OCI-LY3 (cell line): Measurements from ENCODE around the gene ATP6V0C.

Experiments
- H2AFZ ChIP-seq: fragments of 200-600, 300-600 bp; shearing (Covaris generic); 2 replicates; pipeline ENCODE4 v1.6.0; 2014; ENCODE audit warnings: antibody characterized with exemption, low read depth, low read length
- H3K27ac ChIP-seq: fragments of 200-600, 300-600 bp; sonication (generic); 2 replicates; pipeline ENCODE4 v1.5.1; 2014; ENCODE audit warnings: mild to moderate bottlenecking, low read length, moderate library complexity, mixed read lengths
- H3K27me3 ChIP-seq: fragments of 200-600, 300-600 bp; sonication (generic); 2 replicates; pipeline ENCODE4 v1.6.1; 2014; ENCODE audit warnings: low read depth, low read length, mixed read lengths
- H3K36me3 ChIP-seq: fragments of 200-600, 300-600 bp; sonication (generic); replicated peaks from 2 replicates; pipeline ENCODE3; 2014; ENCODE audit warnings: low read depth, low read length, mixed read lengths
- H3K4me1 ChIP-seq: fragments of 300-600, 200-600 bp; sonication (generic); 2 replicates; pipeline ENCODE4 v1.6.1; 2014; ENCODE audit warnings: low read length, mixed read lengths
- H3K4me2 ChIP-seq: fragments of 200-600, 300-600 bp; sonication (generic); 2 replicates; pipeline ENCODE4 v1.6.1; 2014; ENCODE audit warnings: low read length, mixed read lengths
- H3K4me3 ChIP-seq: fragments of 300-600, 200-600 bp; sonication (generic); 2 replicates; pipeline ENCODE4 v1.5.1; 2014; ENCODE audit warnings: antibody characterized with exemption, mild to moderate bottlenecking, low read length, moderate library complexity
- H3K79me2 ChIP-seq: fragments of 300-600, 200-600 bp; shearing (Covaris generic); 2 replicates; pipeline ENCODE4 v1.6.1; 2014; ENCODE audit warnings: mild to moderate bottlenecking, low read length, mixed read lengths
- H3K9ac ChIP-seq: fragments of 300-600, 200-600 bp; shearing (Covaris generic); 2 replicates; pipeline ENCODE4 v1.6.0; 2014; ENCODE audit warnings: mild to moderate bottlenecking, low read length, moderate library complexity
- H3K9me3 ChIP-seq: fragments of 200-600, 300-600 bp; shearing (Covaris generic); 2 replicates; pipeline ENCODE4 v1.6.1; 2014; ENCODE audit warnings: low read length, mixed read lengths; ENCODE audit not compliant: insufficient read depth
- H4K20me1 ChIP-seq: fragments of 200-600, 300-600 bp; sonication (generic); 2 replicates; pipeline ENCODE4 v1.6.1; 2016; ENCODE audit warnings: low read length, mixed read lengths; ENCODE audit not compliant: insufficient read depth
- EZH2phosphoT487 ChIP-seq: fragments of 200-600 bp; shearing (Covaris generic); IDR thresholded peaks from 2 replicates; pipeline ENCODE4 v1.6.1; 2018; ENCODE audit warnings: antibody characterized with exemption, mixed run types, low read depth
- TF ChIP-seq, protein P1 (sequence below): fragments of 200-600, 300-600 bp; sonication (generic); IDR thresholded peaks from 2 replicates; pipeline ENCODE4 v1.5.1; 2014; ENCODE audit warnings: antibody characterized with exemption, low read length, low read depth

ATP6V0C gene

DNA sequence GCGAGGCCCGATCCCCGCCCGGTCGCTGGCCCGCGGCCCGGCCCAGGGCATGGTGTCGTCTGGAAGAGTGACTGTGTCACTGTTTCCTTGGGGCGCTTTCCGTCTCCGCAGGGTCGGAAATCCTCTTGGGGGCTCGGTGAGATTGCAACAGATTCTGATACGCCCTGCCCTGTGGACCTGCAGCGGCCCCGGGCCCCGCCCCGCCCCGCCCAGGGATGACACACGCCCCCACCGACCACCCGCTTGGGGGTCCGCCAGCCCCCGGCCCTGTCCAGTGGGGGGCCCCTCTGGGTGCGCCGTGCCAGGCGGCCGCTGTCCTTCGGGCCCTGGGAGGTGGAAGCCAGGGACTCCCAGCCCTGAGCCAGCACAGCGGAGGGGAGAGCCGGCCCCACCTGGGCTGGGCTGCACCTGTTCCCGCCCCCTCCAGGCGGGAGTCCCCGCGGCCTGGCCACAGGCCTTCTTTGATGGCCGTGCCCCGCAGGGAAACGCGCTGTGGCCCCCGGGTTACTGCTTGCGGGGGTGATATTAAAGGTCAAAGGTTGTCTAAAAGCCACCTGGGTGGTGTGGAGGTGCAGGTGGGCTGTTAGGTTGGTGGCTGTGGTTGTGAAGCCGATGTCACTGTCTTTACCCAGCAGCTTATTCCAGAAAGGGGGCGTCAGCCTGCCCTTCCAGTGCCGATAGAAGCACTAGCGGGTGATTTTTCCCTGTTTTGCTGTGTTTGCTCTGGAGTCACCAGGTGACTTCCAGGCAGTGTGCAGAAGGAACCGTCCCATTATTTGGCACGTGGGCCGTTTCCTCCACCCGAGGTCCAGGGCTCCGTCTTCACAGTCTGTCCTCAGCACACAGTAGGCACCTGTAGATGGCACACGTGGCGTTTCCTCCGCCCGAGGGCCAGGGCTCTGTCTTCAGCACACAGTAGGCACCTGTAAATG lies 38.1 kb upstream of the ATP6V0C start:
- H3K9me3 ChIP-seq: no peaks in the 10 kb centered on the region
- H3K27ac ChIP-seq: no peak overlapping the region
- peak overlapping the region; percentile 98 for H3K4me3 ChIP-seq
- H3K27me3 ChIP-seq: peaks cover 4% of the 10 kb centered on the region; the same call in 1 of the 2 replicates
- peak overlapping the region; percentile 59 for H3K9ac ChIP-seq
- peaks cover 11% of the 10 kb centered on the region; the same call in 1 of the 2 replicates for H3K79me2 ChIP-seq
- H2AFZ ChIP-seq: no peak overlapping the region
- H3K4me2 ChIP-seq: peak overlapping the region; percentile 93
- H4K20me1 ChIP-seq: peaks cover 7% of the 10 kb centered on the region; the same call in 1 of the 2 replicates
- no peaks in the 10 kb centered on the region for H3K36me3 ChIP-seq
- H3K4me1 ChIP-seq: peaks cover 9% of the 10 kb centered on the region
- TF ChIP-seq, protein P1, sequence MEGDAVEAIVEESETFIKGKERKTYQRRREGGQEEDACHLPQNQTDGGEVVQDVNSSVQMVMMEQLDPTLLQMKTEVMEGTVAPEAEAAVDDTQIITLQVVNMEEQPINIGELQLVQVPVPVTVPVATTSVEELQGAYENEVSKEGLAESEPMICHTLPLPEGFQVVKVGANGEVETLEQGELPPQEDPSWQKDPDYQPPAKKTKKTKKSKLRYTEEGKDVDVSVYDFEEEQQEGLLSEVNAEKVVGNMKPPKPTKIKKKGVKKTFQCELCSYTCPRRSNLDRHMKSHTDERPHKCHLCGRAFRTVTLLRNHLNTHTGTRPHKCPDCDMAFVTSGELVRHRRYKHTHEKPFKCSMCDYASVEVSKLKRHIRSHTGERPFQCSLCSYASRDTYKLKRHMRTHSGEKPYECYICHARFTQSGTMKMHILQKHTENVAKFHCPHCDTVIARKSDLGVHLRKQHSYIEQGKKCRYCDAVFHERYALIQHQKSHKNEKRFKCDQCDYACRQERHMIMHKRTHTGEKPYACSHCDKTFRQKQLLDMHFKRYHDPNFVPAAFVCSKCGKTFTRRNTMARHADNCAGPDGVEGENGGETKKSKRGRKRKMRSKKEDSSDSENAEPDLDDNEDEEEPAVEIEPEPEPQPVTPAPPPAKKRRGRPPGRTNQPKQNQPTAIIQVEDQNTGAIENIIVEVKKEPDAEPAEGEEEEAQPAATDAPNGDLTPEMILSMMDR: no peak
- TF ChIP-seq EZH2phosphoT487: no peak

DNA sequence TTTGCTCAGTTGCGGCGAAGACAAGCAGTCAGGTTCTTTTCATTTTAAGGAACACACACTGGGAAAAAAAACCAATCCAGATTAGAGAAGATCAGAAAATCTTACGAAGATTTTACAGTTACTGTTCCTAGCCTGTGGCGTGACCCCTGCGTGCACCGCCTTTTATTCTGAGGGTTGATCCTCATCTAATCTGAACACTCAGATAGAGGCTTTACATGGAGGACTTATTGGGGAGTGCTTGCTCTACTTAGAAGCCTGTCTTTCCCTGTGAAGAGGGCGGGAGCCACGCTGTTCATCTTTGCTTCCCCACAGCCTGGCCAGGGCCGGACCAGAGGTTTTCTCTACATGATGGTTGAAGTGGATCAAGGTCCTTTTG lies 37.4 kb upstream of the ATP6V0C start:
- H3K79me2 ChIP-seq: peaks cover 11% of the 10 kb centered on the region; the same call in 1 of the 2 replicates
- no peak overlapping the region for H3K9ac ChIP-seq
- H3K36me3 ChIP-seq: no peaks in the 10 kb centered on the region
- no peak overlapping the region for H3K4me3 ChIP-seq
- no peaks in the 10 kb centered on the region for H3K9me3 ChIP-seq
- H4K20me1 ChIP-seq: peaks cover 7% of the 10 kb centered on the region; the same call in 1 of the 2 replicates
- no peak for TF ChIP-seq EZH2phosphoT487
- TF ChIP-seq, protein P1: no peak
- no peak overlapping the region for H3K27ac ChIP-seq
- H3K4me2 ChIP-seq: peak overlapping the region; percentile 93
- no peak overlapping the region for H2AFZ ChIP-seq
- H3K27me3 ChIP-seq: no peaks in the 10 kb centered on the region
- H3K4me1 ChIP-seq: peaks cover 6% of the 10 kb centered on the region

DNA sequence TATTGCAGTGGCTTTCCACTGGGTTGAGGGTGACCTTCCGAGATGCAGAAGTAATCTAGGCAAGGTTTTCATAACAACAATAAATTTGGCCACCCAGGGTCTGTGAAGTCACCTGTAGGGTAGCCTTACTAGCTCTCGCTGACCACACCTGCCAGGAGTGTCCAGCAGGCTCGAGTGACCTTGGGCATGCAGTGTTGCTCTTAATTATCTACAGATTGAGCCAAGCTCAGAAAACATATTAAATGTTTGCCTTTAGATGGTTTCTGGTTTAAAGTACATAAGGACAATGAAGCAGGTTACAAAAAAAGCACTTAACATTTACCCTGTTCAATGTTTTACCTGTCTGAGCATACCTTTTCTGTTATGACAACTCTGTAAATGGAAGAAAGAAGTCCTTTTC lies 37.0 kb upstream of the ATP6V0C start:
- Histone ChIP-seq H3K36me3 (no peaks in the 10 kb centered on the region), H3K9ac (no peak overlapping the region), H3K4me2 (no peak overlapping the region), H3K27ac (no peak overlapping the region), H3K9me3 (no peaks in the 10 kb centered on the region), H3K4me3 (no peak overlapping the region), H3K27me3 (no peaks in the 10 kb centered on the region), H4K20me1 (peaks cover 7% of the 10 kb centered on the region; the same call in 1 of the 2 replicates), H2AFZ (no peak overlapping the region), H3K4me1 (peaks cover 6% of the 10 kb centered on the region), H3K79me2 (peaks cover 11% of the 10 kb centered on the region; the same call in 1 of the 2 replicates)
- TF ChIP-seq, protein P1: no peak
- no peak for TF ChIP-seq EZH2phosphoT487

DNA sequence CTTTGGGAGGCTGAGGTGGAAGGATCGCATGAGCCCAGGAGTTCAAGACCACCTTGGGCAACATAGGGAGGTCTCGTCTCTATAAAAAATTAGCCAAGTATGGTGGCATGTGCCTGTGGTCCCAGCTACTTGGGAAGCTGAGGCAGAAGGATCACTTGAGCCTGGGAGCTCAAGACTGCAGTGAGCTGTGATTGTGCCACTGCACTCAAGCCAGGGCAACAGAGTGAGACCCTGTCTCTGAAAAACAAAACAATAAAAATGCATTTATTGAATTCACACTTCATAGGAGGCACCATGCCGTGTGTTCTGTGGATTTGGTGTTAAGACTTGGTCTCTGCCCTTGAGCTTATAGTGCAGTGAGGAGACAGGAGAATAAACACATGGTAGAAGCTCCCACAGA lies 36.4 kb upstream of the ATP6V0C start:
- Histone ChIP-seq H3K4me2 (no peak overlapping the region), H3K4me1 (peaks cover 6% of the 10 kb centered on the region), H3K36me3 (no peaks in the 10 kb centered on the region), H3K9me3 (no peaks in the 10 kb centered on the region), H3K4me3 (no peak overlapping the region), H3K9ac (no peak overlapping the region), H4K20me1 (peaks cover 7% of the 10 kb centered on the region; the same call in 1 of the 2 replicates), H3K27me3 (no peaks in the 10 kb centered on the region), H3K27ac (no peak overlapping the region), H2AFZ (no peak overlapping the region), H3K79me2 (peaks cover 11% of the 10 kb centered on the region; the same call in 1 of the 2 replicates)
- TF ChIP-seq, protein P1: no peak
- TF ChIP-seq EZH2phosphoT487: no peak
